HG03103 (cell line): ENCODE results near the gene TWSG1.
"Not testable (repeated sequence)": the region's sequence is repeated elsewhere in the genome, so short reads cannot be mapped to it uniquely, and the experiment has no call there.

Experiments used
- ATAC-seq: cut with Tn5 transposase; IDR thresholded peaks from one replicate; pipeline ENCODE4 v1.9.1; 2021; ENCODE audit warnings: low read depth; ENCODE audit not compliant: unreplicated experiment

The TWSG1 gene

DNA sequence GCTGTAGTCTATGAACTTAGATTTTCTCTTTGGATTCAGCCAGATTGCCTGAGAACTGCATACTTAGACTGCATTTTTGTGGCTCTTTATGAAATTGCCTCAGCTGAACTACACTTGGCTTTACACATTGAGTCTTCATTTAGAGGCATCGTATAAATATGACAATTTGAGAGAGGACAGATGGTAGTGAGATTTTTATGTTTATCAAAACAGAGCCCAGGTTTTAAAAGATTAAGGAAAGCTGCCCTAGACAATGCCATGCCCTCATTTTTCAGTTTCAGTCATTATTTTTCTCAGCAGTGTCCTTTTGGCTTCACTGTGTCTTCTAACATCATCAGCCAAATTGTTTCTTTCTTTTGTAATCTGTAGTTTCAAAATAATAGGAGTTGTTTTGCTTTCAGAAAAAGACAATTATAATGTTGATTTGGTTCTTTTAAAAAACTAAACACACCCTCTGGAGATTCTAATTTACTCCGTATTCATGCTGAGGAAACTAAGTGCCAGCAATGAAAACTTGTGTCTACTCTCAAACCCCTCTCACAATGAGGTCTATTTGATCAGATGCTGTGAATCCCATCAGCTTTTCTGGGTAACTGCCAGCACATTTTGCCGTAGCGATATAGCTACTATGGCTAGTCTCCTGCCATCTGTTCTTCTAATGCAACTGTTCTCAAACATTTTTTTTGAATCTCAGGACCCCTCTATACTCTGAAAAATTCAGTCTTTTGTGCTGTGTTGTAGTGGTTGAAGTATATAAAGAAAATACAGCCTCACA, 46.2 kb downstream of the TWSG1 start:
- ATAC-seq, result no peak

GRCh38 chr18:9386879-9387278, 52.3 kb downstream of the TWSG1 start:
- no peak for ATAC-seq

GRCh38 chr18:9387891-9388290, 53.3 kb downstream of the TWSG1 start:
- ATAC-seq, result no peak

- ATAC-seq, result no peak
Measured at GRCh38 chr18:9389706-9390105, 55.1 kb downstream of the TWSG1 start.

GRCh38 chr18:9392726-9393125, 58.2 kb downstream of the TWSG1 start:
- ATAC-seq, result no peak

GRCh38 chr18:9394046-9394445, 59.5 kb downstream of the TWSG1 start:
- ATAC-seq, result no peak

DNA sequence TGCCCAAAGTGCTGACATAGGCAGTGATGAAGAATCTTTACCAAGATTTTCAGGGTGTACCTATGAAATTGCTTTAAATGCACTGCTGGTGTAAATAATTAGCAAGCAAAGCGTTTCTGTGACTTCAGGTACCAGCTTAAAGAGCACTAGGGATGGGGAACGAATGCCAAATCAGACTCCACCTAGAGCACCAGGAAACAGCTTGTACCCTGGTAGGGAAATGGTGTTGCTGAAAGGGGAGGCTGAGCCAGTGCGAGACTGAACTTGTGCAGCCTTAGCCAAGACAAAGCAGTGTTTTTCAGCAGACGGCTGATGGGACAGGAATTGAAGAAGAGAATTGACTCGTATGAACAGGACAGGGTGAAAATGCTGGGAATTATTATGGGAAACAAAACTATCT, 65.6 kb downstream of the TWSG1 start:
- ATAC-seq, result no peak

DNA sequence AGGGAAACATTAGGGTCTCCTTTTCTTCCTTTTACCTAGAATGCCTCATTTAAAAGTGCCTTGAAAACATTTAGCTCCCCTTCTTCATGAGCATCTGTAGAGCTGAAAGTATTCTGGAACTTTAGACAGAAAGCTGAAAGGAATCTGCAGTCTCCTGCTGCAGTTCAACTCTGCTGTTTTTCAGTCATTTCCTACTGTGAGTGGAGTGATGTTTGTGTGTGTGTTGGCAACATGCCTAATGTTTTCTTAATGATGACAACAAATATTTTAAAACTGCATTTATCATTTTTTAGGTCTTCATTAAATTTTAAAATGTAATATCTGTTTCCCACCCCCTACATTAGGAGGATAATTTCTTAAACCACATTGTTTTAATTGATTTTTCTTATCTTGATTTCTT, 66.6 kb downstream of the TWSG1 start:
- no peak for ATAC-seq

DNA sequence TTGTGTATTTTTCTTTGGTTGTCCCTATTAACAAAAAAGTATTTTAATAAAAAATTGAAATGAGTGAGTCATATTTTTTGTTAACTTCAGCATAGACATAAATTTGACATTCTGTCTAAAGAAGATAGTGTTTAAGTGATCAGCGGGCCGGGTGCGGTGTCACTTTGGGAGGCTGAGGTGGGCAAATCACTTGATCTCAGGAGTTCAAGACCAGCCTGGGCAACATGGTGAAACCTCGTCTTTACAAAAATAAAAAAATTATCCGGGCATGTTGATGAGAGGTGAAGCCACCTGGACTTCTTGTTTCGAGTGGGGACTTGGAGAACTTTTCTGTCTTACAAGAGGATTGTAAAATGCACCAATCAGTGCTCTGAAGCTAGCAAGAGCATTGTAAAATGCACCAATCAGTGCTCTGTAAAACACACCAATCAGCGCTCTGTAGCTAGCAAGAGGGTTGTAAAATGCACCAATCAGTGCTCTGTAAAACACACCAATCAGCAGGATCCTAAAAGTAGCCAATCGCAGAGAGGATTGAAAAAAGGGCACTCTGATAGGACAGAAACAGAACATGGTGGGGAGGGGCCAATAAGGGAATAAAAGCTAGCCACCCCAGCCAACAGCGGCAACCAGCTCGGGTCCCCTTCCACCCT, 67.9 kb downstream of the TWSG1 start:
- ATAC-seq, result not testable (repeated sequence)

- no peak for ATAC-seq
Measured at GRCh38 chr18:9403795-9404564, 69.4 kb downstream of the TWSG1 start.

- no peak for ATAC-seq
Measured at GRCh38 chr18:9404565-9405060, 70.0 kb downstream of the TWSG1 start.

DNA sequence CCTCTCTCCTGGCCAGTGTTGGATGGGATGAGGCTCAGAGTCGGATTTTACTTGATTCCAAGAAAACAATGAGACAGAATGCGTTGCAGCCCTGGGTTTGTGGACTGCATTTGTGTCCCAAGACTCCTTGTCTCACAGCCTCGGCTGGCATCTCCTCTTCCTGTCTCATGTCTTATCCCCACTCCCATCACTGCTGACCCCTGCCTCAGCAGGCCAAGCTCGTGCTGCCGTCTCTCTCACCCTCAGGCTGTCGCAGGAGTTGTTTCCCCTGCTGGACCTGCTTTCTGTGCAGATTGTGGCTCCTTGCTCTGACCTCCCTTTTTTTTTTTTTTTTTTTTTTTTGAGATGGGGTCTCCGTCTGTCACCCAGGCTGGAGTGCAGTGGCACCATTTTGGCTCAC, 70.6 kb downstream of the TWSG1 start:
- ATAC-seq, result no peak

DNA sequence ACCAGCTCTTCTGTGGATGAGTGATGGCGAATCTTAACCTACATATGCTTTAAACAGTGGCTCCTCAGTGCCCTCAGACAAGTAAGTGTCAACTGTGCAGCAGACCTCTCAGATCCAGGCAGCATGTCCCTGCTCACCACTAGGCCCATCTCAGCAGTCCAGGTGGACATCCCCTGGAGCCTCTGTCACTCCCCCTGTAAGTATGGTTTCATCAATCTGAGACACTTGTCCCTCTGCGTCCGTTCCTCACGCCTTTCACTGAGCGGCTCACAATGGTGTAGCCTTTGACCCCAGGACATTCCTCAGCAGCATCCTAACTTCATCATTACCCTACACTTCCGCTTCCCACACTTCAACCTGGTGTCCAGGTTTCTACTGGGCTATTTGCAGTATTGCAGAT, 71.4 kb downstream of the TWSG1 start:
- no peak for ATAC-seq

DNA sequence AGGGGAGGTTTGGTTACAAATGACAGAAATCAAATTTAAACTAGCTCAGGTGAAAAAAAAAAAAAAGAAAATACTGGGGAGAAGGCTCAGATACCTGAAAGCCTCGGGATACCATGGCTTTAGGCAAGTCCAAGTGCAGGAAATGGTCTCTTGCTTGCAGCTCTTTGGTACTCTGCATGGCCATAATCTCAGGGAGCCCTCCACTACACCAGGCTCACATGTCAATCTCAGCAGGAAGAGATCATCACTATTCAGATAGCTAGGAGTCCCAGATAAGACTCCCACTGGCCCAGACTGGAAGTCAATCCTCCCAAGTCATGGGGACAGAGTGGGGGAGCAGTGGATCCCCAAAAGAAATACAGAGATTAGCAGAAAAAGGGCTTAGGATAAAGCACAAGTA, 75.9 kb downstream of the TWSG1 start:
- ATAC-seq, result no peak

GRCh38 chr18:9413576-9413975, 79.0 kb downstream of the TWSG1 start:
- ATAC-seq, result no peak

GRCh38 chr18:9416563-9417072, 82.0 kb downstream of the TWSG1 start:
- no peak for ATAC-seq

GRCh38 chr18:9417073-9417851, 82.7 kb downstream of the TWSG1 start:
- no peak for ATAC-seq

GRCh38 chr18:9418047-9418690, 83.6 kb downstream of the TWSG1 start:
- ATAC-seq, result no peak

GRCh38 chr18:9419956-9420631, 85.5 kb downstream of the TWSG1 start:
- no peak for ATAC-seq
